AG10803 (cell line): ENCODE data around the gene UROC1.

Experiments used
- DNase-seq: peaks from one replicate; pipeline ENCODE4 v3.0.0; 2010; ENCODE audit warnings: low read depth
- H3K4me3 ChIP-seq: 2 replicates; pipeline ENCODE4 v1.5.1; 2011; ENCODE audit warnings: mild to moderate bottlenecking, low read length, control low read depth
- TF ChIP-seq, protein P1 (sequence below): conservative IDR thresholded peaks from 2 replicates; pipeline ENCODE4 v1.5.1; 2011; ENCODE audit warnings: mild to moderate bottlenecking, low read length, control low read depth, inconsistent platforms

The UROC1 gene

GRCh38 chr3:126446791-126447190, 70.8 kb downstream of the UROC1 start:
- no peak for DNase-seq
- TF ChIP-seq, protein P1, sequence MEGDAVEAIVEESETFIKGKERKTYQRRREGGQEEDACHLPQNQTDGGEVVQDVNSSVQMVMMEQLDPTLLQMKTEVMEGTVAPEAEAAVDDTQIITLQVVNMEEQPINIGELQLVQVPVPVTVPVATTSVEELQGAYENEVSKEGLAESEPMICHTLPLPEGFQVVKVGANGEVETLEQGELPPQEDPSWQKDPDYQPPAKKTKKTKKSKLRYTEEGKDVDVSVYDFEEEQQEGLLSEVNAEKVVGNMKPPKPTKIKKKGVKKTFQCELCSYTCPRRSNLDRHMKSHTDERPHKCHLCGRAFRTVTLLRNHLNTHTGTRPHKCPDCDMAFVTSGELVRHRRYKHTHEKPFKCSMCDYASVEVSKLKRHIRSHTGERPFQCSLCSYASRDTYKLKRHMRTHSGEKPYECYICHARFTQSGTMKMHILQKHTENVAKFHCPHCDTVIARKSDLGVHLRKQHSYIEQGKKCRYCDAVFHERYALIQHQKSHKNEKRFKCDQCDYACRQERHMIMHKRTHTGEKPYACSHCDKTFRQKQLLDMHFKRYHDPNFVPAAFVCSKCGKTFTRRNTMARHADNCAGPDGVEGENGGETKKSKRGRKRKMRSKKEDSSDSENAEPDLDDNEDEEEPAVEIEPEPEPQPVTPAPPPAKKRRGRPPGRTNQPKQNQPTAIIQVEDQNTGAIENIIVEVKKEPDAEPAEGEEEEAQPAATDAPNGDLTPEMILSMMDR = no peak

GRCh38 chr3:126446301-126446700, 71.3 kb downstream of the UROC1 start:
- no peak overlapping the region for H3K4me3 ChIP-seq
- TF ChIP-seq, protein P1 = no peak
- DNase-seq = no peak

More at GRCh38 chr3:126446791-126447190, 70.8 kb downstream of the UROC1 start:
- H3K4me3 ChIP-seq = no peak overlapping the region

GRCh38 chr3:126445506-126445905, 72.1 kb downstream of the UROC1 start:
- no peak for DNase-seq
- H3K4me3 ChIP-seq = no peak overlapping the region
- TF ChIP-seq, protein P1 = no peak

DNA sequence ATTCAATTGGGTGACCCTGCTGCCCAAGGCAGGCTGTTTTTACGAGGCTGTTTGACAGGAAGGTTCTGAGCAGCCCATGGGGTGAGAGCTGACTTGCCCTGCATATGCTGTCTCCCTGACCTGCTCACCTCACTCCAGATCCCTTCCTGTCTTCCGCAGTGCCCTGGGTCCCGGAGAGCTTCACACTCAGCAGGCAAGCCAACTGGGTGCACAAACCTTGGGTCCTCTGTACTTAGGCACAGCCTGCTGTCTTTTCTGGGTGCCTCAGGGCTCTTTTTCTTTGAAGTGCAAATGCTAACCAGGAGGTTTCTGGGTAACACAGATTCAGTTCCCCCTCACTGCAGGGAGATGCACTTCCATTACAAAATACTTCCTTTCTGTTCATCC, 74.7 kb downstream of the UROC1 start:
- no peak for DNase-seq
- no peak overlapping the region for H3K4me3 ChIP-seq
- TF ChIP-seq, protein P1 = no peak

GRCh38 chr3:126442094-126442855, 75.3 kb downstream of the UROC1 start:
- TF ChIP-seq, protein P1 = no peak
- no peak overlapping the region for H3K4me3 ChIP-seq
- DNase-seq = no peak

- TF ChIP-seq, protein P1 = no peak
- DNase-seq = no peak
- no peak overlapping the region for H3K4me3 ChIP-seq
These were observed 76.2 kb downstream of the UROC1 start for GRCh38 chr3:126441256-126441880.

DNA sequence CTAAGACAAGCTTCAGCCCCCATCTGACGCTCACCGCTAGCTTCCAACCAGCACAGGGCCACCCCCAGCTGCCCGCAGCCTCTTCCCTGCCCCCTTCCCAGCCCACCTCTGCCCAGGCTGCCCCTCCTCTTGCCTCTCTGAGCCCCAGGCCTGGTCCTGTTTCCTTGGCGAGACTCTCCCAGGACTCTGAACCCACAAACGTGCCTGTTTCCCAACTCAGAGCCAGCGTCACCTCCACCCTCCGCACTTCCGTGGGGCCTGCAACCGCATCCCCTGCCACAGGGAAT, 76.9 kb downstream of the UROC1 start:
- no peak for DNase-seq
- H3K4me3 ChIP-seq = no peak overlapping the region
- TF ChIP-seq, protein P1 = no peak
